Ishikawa (cell line): ENCODE results near the gene ARHGAP19.

Experiments
- CEBPB ChIP-seq: IDR thresholded peaks from 2 replicates; pipeline ENCODE4 v1.6.1; 2012
- EP300 ChIP-seq: IDR thresholded peaks from 2 replicates; pipeline ENCODE4 v1.6.1; 2012; ENCODE audit warnings: borderline replicate concordance
- FOXM1 ChIP-seq: IDR thresholded peaks from 2 replicates; pipeline ENCODE4 v1.6.1; 2012; ENCODE audit warnings: low read depth, borderline replicate concordance
- MAX ChIP-seq: IDR thresholded peaks from 2 replicates; pipeline ENCODE4 v1.6.1; 2012
- NFIC ChIP-seq: IDR thresholded peaks from 2 replicates; pipeline ENCODE4 v1.6.1; 2012
- RAD21 ChIP-seq: IDR thresholded peaks from 2 replicates; pipeline ENCODE4 v1.6.1; 2012; ENCODE audit warnings: low read depth
- REST ChIP-seq: IDR thresholded peaks from 2 replicates; pipeline ENCODE4 v1.6.1; 2012; ENCODE audit warnings: low read depth, mild to moderate bottlenecking
- TAF1 ChIP-seq: IDR thresholded peaks from 2 replicates; pipeline ENCODE4 v1.6.1; 2012; ENCODE audit warnings: low read depth, mild to moderate bottlenecking
- TEAD4 ChIP-seq: IDR thresholded peaks from 2 replicates; pipeline ENCODE4 v1.6.1; 2012
- YY1 ChIP-seq: IDR thresholded peaks from 2 replicates; pipeline ENCODE4 v1.6.1; 2012; ENCODE audit warnings: low read depth
- ZBTB7A ChIP-seq: IDR thresholded peaks from 2 replicates; pipeline ENCODE4 v1.6.1; 2012; ENCODE audit warnings: low read depth

DNA sequence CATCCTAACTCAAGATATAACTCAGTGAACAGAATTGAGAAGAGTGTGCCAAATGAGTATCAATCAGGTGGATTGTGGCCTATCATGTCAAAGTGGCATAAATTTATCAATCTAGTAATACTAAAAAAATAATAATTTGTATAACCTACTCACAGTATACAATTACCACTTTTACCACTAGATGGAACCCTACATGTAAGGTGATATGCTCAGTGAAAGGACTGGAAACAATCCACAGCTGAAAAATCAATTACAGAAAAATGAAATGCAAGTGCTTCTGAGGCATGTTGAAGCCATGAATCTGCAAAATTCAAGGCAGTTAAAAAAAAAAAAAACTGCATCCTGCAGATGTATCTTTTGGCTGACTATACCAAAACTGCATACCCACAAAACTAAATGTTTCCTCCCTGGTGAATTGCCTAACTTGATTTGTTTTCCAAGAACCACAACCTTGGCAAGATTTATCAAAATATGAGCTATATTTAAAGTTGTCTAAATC, 13.9 kb downstream of the ARHGAP19 start:
- TF ChIP-seq MAX (no peak), RAD21 (peak; percentile 68), REST (no peak), YY1 (no peak), EP300 (no peak), ZBTB7A (no peak), TEAD4 (no peak), CEBPB (no peak), TAF1 (no peak), FOXM1 (no peak), NFIC (no peak)
